ENCODE data around the gene ULBP2.
A peak's percentile ranks its signal among the peaks of the same experiment; 100 is the strongest.

Gene ULBP2

GRCh38 chr6:149979293-149979692, 37.5 kb downstream of the ULBP2 start:
- DNase-seq (ENCODE audit: low read depth) = no peak

GRCh38 chr6:149983145-149983544, 41.3 kb downstream of the ULBP2 start:
- no peak for DNase-seq (ENCODE audit: low read depth)
- no peak overlapping the region for H3K4me3 ChIP-seq (ENCODE audit: low read length)
- TF ChIP-seq, protein P1, sequence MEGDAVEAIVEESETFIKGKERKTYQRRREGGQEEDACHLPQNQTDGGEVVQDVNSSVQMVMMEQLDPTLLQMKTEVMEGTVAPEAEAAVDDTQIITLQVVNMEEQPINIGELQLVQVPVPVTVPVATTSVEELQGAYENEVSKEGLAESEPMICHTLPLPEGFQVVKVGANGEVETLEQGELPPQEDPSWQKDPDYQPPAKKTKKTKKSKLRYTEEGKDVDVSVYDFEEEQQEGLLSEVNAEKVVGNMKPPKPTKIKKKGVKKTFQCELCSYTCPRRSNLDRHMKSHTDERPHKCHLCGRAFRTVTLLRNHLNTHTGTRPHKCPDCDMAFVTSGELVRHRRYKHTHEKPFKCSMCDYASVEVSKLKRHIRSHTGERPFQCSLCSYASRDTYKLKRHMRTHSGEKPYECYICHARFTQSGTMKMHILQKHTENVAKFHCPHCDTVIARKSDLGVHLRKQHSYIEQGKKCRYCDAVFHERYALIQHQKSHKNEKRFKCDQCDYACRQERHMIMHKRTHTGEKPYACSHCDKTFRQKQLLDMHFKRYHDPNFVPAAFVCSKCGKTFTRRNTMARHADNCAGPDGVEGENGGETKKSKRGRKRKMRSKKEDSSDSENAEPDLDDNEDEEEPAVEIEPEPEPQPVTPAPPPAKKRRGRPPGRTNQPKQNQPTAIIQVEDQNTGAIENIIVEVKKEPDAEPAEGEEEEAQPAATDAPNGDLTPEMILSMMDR (conservative IDR thresholded peaks at IDR 0.05; ENCODE audit: low read depth, low read length) = no peak

More at GRCh38 chr6:149979293-149979692, 37.5 kb downstream of the ULBP2 start:
- TF ChIP-seq, protein P1 (conservative IDR thresholded peaks at IDR 0.05; ENCODE audit: low read depth, low read length) = no peak
- no peak overlapping the region for H3K4me3 ChIP-seq (ENCODE audit: low read length)

DNA sequence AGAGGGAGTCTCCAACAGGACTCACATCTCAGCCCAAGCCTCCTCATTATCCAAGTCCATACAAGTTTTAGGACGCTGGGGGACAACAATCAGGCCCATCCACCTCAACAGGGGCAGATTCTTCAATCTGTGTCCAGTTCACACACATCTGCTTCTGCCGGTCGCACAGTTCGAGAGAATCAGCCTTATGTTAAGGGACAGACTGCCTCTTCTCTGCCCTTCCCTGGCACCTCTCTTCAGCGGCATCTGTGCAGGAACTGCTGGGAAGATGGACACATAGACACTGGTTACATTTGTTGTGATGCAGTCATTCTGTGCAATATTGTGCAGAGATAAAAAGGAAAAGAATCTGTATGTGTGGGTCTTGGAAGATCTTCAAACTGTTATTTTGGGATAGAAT, 43.0 kb downstream of the ULBP2 start:
- no peak overlapping the region for H3K4me3 ChIP-seq (ENCODE audit: low read length)
- no peak for DNase-seq (ENCODE audit: low read depth)
- TF ChIP-seq, protein P1 (conservative IDR thresholded peaks at IDR 0.05; ENCODE audit: low read depth, low read length) = no peak

DNA sequence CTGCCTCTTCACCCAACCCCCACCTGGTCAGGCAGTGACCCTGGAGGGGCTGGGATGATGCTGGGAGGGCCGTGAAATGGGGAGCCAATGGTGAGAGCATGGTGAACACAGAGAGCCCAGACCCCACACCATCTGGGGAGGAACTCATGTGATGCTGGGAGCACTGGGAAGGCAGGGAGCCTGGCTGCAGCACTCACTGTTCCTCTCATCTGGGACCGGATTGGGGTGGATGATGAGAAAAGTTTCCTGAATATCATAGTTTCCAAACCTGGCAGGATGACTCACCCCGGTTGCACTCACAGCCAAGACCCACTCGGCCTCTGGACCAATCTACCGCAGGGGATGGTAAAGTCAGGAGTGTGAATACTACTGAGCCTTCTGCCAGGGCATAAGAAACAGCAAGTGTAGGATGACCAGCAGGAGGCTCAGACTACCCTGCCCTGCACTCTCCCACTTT, 43.7 kb downstream of the ULBP2 start:
- TF ChIP-seq, protein P1 (conservative IDR thresholded peaks at IDR 0.05; ENCODE audit: low read depth, low read length) = peak; percentile 1
- no peak for DNase-seq (ENCODE audit: low read depth)

GRCh38 chr6:149987602-149988107, 45.8 kb downstream of the ULBP2 start:
- TF ChIP-seq, protein P1 (conservative IDR thresholded peaks at IDR 0.05; ENCODE audit: low read depth, low read length) = no peak
- H3K4me3 ChIP-seq (ENCODE audit: low read length) = no peak overlapping the region
- no peak for DNase-seq (ENCODE audit: low read depth)

More for the DNA sequence above, 43.7 kb downstream of the ULBP2 start:
- no peak overlapping the region for H3K4me3 ChIP-seq (ENCODE audit: low read length)

DNA sequence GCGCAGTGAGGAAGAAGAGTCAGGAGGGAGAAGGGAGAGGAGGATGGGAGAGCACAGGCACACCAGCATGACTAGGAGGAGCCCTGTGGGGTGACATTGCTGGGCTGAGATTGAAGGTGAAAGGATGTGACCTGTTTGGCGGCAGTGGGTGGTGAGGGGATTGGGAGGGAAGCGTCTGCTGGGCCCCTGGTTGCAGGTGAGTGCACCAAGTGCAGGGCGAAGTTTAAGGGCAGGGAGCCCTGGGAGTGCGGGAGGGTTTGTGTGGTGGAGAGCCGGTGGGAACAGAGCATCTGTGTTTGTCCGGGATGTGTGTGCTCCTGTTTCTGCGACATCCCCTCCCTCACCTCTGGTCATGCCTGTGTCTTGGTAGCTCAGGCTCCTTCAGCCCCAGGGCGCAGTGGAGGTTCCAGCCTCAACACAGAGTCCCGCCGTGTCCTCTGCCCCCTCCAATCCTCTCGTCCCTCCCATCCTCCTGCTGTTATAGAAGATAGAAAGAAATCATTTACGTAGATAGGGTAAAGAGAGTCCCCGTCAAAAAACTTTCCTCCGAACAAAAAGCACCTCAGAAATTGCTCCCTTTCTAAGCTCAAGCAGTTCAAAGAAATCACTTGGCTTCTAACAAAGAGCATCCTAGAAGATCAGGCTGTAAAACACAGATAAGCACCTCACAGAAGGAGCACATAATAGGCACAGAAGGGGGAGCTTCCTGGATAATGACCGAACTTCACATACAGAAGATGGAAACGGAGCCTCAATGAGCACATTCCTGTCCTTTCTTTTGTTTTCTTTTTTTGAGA, 46.9 kb downstream of the ULBP2 start:
- TF ChIP-seq, protein P1 (conservative IDR thresholded peaks at IDR 0.05; ENCODE audit: low read depth, low read length) = no peak
- DNase-seq (ENCODE audit: low read depth) = no peak
- H3K4me3 ChIP-seq (ENCODE audit: low read length) = no peak overlapping the region

- H3K4me3 ChIP-seq (ENCODE audit: low read length) = no peak overlapping the region
Measured at GRCh38 chr6:149990212-149990660, 48.4 kb downstream of the ULBP2 start.

More at GRCh38 chr6:149990212-149990660, 48.4 kb downstream of the ULBP2 start:
- TF ChIP-seq, protein P1 (conservative IDR thresholded peaks at IDR 0.05; ENCODE audit: low read depth, low read length) = no peak
- no peak for DNase-seq (ENCODE audit: low read depth)

Measured in retinal pigment epithelial cell (primary cell).